ENCODE measurements around the gene ABLIM3.
"Not testable (repeated sequence)": the region's sequence is repeated elsewhere in the genome, so short reads cannot be mapped to it uniquely, and the experiment has no call there.

Gene ABLIM3

GRCh38 chr5:149160291-149160787, 19.0 kb downstream of the ABLIM3 start:
- no peak for DNase-seq

GRCh38 chr5:149161026-149161687, 19.9 kb downstream of the ABLIM3 start:
- no peak for DNase-seq

DNA sequence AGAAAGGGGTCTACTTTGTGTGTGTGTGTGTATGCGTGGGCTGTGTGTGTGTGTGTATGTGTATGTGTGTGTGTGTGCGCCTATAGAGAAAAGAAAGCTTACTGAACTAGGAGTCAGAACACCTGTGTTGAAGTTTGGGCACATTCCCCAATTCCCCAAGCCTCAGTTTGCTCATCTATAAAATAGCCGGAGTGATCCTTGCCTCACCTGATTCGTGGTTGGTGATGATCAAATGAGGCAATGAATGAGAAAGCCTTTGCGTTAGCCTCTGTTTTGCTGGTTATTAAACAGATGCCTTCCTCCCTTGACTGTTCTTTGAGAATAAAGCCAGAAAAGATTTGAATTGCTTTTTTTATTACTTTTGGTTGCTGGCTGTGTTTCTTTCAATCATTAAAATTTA, 20.6 kb downstream of the ABLIM3 start:
- DNase-seq = no peak

DNA sequence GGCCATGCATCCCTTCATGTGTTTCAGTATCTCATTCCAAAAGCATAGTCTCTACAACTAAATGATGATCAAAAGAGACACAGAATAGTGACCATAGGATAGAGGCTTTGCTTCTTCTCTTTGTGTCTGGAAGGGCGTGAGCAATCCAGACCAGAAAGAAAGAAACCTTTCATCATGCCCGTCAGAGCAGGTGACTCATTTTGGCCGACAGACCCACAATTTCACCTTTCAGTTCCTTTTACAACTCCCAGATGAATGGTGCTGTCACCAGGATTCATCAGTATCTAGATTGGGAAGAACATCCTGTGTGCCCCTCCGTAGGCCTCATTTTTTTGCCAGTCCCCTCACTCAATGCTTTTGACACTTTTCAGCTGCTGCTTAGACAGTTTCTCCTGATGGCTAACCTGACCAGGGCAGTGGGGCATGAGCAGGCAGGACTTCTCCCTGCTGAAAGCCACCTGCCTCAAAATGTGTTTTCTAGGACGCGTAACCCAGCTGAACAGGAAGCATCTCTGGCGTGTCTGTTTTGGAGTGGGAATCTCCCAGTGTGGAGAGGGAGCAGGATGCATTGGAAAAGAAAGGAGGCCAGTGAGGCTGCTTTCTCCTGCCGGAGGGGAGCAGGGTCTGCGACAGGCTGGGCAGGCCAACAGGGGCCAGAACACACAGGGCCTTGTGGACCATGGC, 21.2 kb downstream of the ABLIM3 start:
- DNase-seq = no peak

- no peak for DNase-seq
These were observed 23.4 kb downstream of the ABLIM3 start for GRCh38 chr5:149164731-149165130.

DNA sequence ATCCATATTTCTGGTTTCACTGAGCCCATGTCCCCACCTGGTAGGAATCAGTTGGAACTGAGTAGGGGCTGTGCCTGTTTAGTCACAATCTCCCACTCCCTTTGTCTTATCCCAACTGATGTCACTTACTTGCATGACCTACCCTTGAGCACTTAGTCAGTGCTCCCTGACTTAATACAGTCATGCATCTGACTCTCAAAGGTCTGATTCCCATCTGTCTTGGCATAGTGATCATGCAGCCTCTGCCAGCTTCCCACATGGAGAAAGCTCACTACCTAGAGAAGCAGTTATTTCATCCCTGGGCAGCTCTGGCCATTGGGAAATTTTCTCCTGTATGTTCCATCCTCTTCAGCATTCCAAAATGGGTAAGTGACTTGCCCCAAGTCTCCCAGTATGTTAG, 24.8 kb downstream of the ABLIM3 start:
- no peak for DNase-seq

DNA sequence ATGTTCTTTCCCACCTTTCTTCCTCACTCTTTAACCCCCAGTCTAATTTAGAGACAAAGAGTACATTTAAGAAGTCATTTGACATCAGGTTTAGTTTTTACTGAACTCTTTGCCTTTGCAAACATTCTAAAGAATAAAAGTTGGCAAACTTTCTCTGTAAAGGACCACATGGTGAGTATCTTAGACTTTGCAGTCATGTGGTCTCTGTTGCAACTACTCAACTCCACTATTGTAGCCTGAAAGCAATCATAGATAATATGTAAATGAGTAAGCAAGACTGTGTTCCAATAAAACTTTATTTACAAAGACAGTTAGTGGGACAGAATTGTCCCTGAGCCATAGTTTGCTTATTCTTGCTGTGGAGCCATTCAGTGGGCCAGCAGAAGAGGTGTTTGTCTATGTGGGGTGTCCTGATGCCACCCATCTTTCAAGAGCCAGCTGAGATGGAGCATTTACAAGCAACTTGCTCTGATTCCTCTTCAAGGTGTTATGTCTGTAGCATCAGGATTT, 25.4 kb downstream of the ABLIM3 start:
- no peak for DNase-seq

- no peak for DNase-seq
These were observed 27.1 kb downstream of the ABLIM3 start for GRCh38 chr5:149168276-149168906.

DNA sequence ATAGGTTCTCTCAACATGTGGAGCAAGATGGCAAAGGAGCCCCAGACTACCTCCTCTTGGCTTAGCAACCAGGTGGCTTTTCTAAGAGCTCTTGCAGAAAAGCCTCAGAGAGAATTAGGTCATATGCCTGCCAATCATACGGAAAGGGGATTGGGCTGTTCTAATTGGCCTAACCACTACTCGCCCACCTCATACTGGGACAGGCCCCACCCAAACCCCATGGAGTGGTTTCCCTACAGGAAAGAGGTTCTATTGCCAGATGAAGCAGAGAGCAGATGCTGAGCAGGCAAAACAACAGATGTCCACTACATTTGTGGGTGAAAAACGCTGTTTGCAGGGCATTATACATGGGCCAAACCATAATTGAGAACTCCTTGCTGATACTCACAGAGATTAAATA, 29.0 kb downstream of the ABLIM3 start:
- no peak for DNase-seq

- DNase-seq = peak; percentile 25 to 53
These were observed 31.0 kb downstream of the ABLIM3 start for GRCh38 chr5:149172261-149172660.

GRCh38 chr5:149172709-149173505, 31.6 kb downstream of the ABLIM3 start:
- no peak for DNase-seq

- no peak for DNase-seq
These were observed 33.5 kb downstream of the ABLIM3 start for GRCh38 chr5:149174847-149175234.

GRCh38 chr5:149175346-149176105, 34.2 kb downstream of the ABLIM3 start:
- no peak for DNase-seq

DNA sequence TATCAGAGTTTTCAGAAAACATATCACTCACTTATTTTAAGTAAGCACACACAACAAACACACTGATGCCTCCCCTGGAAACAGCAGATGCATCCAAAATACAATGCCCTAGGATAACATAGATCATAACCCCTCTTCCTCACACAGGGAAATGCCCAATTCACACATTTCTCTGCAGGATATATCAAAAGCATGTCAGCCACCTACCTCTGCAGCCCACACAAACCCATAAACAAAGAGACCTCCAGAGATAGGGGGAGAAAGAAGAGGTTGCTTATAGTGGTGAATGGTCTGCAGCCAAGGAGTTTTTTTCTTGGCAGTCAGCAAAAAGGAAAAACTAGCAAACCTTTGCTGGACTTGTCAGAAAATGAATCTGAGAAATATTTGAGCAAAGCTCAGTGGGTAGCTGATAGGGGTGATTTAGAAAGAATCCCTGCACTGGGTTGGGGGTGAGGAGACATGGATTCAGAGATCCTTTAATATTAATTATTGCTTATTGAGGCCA, 36.1 kb downstream of the ABLIM3 start:
- DNase-seq = no peak

DNA sequence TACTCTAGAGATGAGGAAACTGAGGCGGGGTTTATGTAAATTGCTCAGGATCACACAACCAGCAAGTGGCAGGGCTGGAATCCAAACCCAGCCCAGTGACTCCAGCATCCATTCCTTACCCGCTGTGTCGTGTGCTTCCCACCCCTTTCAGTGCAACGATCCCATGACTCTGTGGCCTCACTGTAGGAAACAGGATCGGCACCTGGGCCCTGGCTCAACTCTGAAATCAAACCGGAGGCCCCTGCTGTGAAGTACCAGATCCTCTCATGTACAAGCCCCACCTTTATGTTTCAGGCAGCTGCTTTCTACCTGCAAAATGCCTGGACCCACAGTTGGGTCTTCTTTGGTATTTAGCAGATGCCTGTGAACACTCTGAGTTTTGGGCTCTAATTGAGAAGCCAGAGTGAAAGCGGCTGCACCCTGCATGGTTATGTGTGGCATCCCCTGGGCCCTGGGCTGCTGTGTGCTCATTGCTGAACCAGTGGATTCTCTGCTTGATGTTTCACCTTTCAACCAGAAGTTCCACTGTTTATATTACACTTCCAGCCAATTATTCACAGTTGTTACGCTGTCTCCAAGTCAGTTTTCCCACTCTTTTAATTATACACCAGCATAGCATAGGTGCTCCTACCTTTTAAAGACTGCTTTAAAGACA, 36.7 kb downstream of the ABLIM3 start:
- DNase-seq = no peak

DNA sequence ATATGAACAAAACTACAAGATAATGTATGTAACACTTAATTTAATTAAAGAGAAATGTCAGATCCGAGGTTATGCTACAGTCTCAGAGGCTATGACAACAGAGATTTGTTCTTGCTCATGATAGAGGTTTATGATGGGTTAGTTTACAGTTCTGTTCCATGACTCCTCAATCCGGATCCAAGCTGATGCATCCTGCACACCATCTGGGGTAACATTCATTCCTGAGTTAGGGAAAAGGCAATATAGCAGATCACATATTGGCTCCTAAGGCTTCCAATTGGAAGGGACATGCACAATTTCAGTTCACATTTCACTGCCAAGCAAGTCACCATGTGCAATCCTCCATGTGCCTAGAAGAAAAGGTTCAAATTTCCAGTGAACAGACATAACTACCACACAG, 40.4 kb downstream of the ABLIM3 start:
- DNase-seq = no peak

- DNase-seq = no peak
These were observed 40.9 kb downstream of the ABLIM3 start for GRCh38 chr5:149182241-149182640.

DNA sequence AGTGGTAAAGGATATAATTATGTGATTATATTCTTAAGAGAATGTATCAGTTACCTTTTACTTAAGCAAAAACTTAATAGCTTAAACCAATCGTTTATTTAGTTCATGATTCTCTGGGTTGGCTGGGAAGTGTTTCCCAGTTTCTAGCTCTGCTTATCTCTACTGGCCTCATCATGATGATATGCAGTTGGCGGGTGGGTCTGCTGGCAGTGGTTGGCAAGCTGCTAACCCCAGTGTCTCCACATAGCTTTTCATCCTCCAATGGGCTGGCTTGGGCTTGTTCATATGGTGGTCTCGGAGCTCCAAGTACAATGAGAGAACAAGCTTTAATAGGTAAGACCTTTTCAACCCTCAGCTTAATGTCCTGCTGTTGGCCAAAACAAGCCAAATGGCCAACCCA, 43.8 kb downstream of the ABLIM3 start:
- DNase-seq = no peak

- no peak for DNase-seq
These were observed 45.2 kb downstream of the ABLIM3 start for GRCh38 chr5:149186506-149186905.

DNA sequence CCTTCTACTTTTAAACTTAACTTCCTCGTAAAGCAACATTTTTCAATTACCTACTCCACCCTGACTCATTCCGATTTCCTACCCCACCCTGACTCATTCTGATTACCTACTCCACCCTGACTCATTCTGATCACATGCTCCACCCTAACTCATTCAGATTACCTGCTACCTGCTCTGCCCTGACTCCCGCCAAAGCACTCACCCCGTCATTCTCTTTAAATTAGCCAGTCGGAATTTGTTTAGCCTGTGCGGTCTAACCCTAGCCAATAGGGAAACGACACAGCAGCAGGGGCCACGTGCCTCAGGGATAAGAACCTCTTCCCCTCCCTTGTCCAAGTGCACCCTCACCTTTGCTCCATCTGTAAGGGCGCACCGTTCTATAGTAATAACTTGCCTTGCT, 46.3 kb downstream of the ABLIM3 start:
- not testable (repeated sequence) for DNase-seq

DNA sequence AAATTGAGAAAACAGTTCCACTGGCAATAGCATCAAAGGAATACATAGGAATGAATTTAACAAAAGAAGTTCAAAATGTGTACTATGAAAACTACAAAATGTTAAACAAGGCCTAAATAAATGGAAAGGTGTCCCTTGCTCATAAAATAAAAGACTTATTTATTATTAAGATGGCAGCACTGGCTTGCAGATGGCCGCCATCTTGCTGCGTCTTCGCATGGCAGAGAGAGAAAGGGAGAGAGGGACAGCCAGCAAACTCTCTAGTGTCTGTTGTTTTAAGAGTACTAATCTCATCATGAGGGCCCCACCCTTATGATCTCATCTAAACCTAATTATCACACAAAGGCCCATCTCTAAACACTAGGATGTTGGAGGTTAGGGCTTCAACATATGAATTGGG, 47.1 kb downstream of the ABLIM3 start:
- DNase-seq = no peak
